Measurements from ENCODE around the gene RGMA.

Gene RGMA

DNA sequence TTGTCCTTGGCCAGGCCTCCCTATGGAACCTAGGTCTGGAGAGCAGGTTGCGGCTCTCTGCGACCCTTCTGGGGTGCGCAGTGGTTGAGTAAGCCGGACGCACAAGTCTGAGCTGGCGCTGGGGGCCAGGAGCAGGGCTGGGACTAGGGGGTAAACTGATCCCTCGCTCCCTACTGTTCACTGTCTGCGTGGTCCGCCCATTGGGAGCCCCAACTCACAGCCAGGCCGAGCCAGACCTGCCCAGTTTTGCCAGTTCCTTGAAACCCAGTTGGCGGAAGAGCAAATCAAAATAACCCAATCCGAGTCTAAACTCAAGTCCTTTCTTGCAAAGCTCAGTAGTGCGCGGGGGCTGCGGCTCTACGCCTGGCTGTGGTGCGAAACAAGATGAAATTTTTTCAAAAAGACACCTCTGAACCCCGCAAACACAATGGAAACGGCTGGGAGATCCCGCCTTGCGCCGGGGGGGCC, 17.5 kb downstream of the RGMA start:
- H3K4me1 ChIP-seq = no peaks in the 10 kb centered on the region
- H3K27me3 ChIP-seq (ENCODE audit: control insufficient read depth, insufficient read depth, low read length) = no peaks in the 10 kb centered on the region
- H3K4me3 ChIP-seq (ENCODE audit: low read depth, low read length) = peak overlapping the region; percentile 49
- no peaks in the 10 kb centered on the region for H3K36me3 ChIP-seq (ENCODE audit: control insufficient read depth, insufficient read depth, low read length)
- H3K4me2 ChIP-seq (ENCODE audit: low read length) = no peak overlapping the region
- H3K9me3 ChIP-seq (ENCODE audit: control insufficient read depth, low read length) = no peaks in the 10 kb centered on the region
- TF ChIP-seq, protein P1, sequence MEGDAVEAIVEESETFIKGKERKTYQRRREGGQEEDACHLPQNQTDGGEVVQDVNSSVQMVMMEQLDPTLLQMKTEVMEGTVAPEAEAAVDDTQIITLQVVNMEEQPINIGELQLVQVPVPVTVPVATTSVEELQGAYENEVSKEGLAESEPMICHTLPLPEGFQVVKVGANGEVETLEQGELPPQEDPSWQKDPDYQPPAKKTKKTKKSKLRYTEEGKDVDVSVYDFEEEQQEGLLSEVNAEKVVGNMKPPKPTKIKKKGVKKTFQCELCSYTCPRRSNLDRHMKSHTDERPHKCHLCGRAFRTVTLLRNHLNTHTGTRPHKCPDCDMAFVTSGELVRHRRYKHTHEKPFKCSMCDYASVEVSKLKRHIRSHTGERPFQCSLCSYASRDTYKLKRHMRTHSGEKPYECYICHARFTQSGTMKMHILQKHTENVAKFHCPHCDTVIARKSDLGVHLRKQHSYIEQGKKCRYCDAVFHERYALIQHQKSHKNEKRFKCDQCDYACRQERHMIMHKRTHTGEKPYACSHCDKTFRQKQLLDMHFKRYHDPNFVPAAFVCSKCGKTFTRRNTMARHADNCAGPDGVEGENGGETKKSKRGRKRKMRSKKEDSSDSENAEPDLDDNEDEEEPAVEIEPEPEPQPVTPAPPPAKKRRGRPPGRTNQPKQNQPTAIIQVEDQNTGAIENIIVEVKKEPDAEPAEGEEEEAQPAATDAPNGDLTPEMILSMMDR (IDR thresholded peaks at IDR 0.05) = no peak
- no peak overlapping the region for H2AFZ ChIP-seq
- H3K27ac ChIP-seq = no peak overlapping the region
- no peak overlapping the region for H3K9ac ChIP-seq
- H3K79me2 ChIP-seq = no peaks in the 10 kb centered on the region

GRCh38 chr15:93070551-93071296, 18.3 kb downstream of the RGMA start:
- Histone ChIP-seq H3K79me2 (no peaks in the 10 kb centered on the region), H3K27ac (no peak overlapping the region), H3K27me3 (ENCODE audit: control insufficient read depth, insufficient read depth, low read length) (no peaks in the 10 kb centered on the region), H3K36me3 (ENCODE audit: control insufficient read depth, insufficient read depth, low read length) (no peaks in the 10 kb centered on the region), H3K4me2 (ENCODE audit: low read length) (no peak overlapping the region), H3K4me3 (ENCODE audit: low read depth, low read length) (no peak overlapping the region), H3K9ac (no peak overlapping the region), H2AFZ (no peak overlapping the region), H3K4me1 (no peaks in the 10 kb centered on the region), H3K9me3 (ENCODE audit: control insufficient read depth, low read length) (no peaks in the 10 kb centered on the region)
- TF ChIP-seq, protein P1 (IDR thresholded peaks at IDR 0.05) = no peak

DNA sequence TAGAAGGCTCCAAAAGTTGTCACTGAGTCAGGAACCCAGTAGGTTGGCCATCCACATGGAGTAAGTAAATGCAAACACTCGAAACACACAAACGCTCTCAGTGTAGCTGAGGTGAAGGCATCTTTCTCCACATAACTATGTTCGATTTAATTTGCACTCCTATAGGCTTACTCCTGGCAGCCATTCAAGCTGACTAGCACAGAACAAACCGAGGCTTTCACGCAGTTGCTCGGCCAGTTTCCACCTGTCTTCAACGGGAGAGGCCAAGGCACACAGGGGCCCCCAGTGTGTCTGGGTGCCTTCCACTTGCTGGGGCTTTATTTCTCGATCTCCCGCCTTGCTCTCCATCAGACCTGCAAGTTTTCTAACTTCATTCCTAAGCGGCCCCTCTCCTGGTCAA, 18.9 kb downstream of the RGMA start:
- no peak overlapping the region for H3K9ac ChIP-seq
- no peaks in the 10 kb centered on the region for H3K27me3 ChIP-seq (ENCODE audit: control insufficient read depth, insufficient read depth, low read length)
- TF ChIP-seq, protein P1 (IDR thresholded peaks at IDR 0.05) = no peak
- H3K4me2 ChIP-seq (ENCODE audit: low read length) = no peak overlapping the region
- no peaks in the 10 kb centered on the region for H3K4me1 ChIP-seq
- H3K4me3 ChIP-seq (ENCODE audit: low read depth, low read length) = no peak overlapping the region
- no peaks in the 10 kb centered on the region for H3K36me3 ChIP-seq (ENCODE audit: control insufficient read depth, insufficient read depth, low read length)
- H3K27ac ChIP-seq = no peak overlapping the region
- H3K9me3 ChIP-seq (ENCODE audit: control insufficient read depth, low read length) = no peaks in the 10 kb centered on the region
- no peak overlapping the region for H2AFZ ChIP-seq
- H3K79me2 ChIP-seq = no peaks in the 10 kb centered on the region

DNA sequence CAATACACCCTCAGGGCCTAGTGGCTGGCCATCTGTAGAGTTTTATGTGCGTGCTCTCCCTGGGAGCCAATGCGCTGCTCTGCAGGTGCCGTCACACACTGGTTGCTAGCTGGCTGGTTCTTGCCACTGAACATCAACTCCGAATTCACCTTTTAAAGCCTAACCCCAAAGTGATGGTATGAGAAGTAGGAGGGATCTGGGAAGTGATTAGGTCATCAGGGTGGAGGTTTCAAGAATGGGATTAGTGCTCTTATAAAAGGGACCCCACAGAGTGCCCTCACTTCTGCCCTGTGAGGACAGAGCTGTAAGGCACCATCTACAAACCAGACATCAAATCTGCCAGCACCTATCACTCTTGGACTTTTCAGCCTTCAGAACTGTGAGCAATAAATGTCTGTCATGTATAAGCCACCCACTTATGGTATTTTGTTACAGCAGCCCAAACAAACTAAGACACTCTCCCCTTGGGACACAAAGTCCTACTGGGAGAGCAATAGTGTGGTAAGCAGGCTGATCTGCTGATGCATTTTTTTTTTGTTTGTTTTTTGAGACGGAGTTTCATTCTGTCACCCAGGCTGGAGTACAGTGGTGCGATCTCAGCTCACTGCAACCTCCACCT, 20.3 kb downstream of the RGMA start:
- Histone ChIP-seq H3K9me3 (ENCODE audit: control insufficient read depth, low read length) (no peaks in the 10 kb centered on the region), H3K36me3 (ENCODE audit: control insufficient read depth, insufficient read depth, low read length) (no peaks in the 10 kb centered on the region), H3K4me3 (ENCODE audit: low read depth, low read length) (no peak overlapping the region), H2AFZ (no peak overlapping the region), H3K9ac (no peak overlapping the region), H3K4me2 (ENCODE audit: low read length) (no peak overlapping the region), H3K27me3 (ENCODE audit: control insufficient read depth, insufficient read depth, low read length) (no peaks in the 10 kb centered on the region), H3K4me1 (no peaks in the 10 kb centered on the region), H3K27ac (no peak overlapping the region), H3K79me2 (no peaks in the 10 kb centered on the region)
- TF ChIP-seq, protein P1 (IDR thresholded peaks at IDR 0.05) = no peak

Data from parathyroid adenoma (tissue), 2 donors.